Measurements from ENCODE around the gene PDE4C.
A peak's percentile ranks its signal among the peaks of the same experiment; 100 is the strongest.

PDE4C gene

DNA sequence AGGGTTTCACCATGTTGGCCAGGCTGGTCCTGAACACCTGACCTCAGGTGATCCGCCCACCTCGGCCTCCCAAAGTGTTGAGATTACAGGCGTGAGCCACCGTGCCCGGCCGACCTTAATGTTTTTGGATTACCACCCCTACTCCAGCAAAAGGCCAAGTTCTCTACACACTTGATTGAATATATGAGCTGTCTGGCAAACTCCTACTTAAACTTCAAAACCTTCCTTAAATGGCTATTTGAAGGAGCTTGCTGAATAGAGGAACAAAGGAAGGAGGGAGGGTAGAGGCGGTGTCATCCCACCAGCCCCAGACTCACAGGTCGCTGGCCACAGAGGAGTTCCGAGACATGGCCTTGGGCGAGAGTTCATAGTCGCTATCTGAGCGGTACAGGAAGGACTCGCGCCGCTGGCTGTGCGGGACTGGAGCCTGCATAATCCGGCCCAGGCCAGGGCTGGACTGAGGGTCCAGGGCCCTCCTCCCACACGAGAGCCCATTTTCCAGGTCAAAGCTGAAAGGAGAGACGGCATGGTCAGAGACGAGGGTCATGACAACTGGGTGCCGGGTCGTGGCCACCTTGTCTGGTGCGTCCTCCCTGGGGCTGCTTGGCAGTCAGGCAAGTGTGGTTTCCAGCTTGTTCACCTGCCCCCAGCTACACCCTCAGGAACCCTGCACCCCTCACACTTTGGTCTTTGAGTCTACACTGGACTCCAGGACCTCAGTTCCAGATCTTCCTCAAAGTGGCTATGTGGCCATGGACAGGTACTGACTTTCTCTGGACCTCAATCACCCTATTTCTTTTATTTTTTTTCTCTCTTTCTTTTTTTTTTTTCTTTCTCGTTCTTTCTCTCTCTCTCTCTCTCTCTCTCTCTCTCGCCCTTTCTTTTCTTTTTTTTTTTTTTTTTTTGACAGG is 4.2 kb downstream of the PDE4C start:
- no peak overlapping the region for H3K4me3 ChIP-seq (replicated peaks in 1 of 2; ENCODE audit: low read depth in 2 of 2, low read length in 2 of 2)
- TF ChIP-seq, protein P1, sequence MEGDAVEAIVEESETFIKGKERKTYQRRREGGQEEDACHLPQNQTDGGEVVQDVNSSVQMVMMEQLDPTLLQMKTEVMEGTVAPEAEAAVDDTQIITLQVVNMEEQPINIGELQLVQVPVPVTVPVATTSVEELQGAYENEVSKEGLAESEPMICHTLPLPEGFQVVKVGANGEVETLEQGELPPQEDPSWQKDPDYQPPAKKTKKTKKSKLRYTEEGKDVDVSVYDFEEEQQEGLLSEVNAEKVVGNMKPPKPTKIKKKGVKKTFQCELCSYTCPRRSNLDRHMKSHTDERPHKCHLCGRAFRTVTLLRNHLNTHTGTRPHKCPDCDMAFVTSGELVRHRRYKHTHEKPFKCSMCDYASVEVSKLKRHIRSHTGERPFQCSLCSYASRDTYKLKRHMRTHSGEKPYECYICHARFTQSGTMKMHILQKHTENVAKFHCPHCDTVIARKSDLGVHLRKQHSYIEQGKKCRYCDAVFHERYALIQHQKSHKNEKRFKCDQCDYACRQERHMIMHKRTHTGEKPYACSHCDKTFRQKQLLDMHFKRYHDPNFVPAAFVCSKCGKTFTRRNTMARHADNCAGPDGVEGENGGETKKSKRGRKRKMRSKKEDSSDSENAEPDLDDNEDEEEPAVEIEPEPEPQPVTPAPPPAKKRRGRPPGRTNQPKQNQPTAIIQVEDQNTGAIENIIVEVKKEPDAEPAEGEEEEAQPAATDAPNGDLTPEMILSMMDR (IDR thresholded peaks at IDR 0.05; ENCODE audit: low read depth, low read length) = no peak
- no peak for DNase-seq (ENCODE audit: low read depth in 2 of 2)

- no peak overlapping the region for H3K4me3 ChIP-seq (replicated peaks in 1 of 2; ENCODE audit: low read depth in 2 of 2, low read length in 2 of 2)
- TF ChIP-seq, protein P1 (IDR thresholded peaks at IDR 0.05; ENCODE audit: low read depth, low read length) = no peak
- DNase-seq (ENCODE audit: low read depth in 2 of 2) = no peak
Observed at GRCh38 chr19:18220632-18221275, 5.5 kb downstream of the PDE4C start.

DNA sequence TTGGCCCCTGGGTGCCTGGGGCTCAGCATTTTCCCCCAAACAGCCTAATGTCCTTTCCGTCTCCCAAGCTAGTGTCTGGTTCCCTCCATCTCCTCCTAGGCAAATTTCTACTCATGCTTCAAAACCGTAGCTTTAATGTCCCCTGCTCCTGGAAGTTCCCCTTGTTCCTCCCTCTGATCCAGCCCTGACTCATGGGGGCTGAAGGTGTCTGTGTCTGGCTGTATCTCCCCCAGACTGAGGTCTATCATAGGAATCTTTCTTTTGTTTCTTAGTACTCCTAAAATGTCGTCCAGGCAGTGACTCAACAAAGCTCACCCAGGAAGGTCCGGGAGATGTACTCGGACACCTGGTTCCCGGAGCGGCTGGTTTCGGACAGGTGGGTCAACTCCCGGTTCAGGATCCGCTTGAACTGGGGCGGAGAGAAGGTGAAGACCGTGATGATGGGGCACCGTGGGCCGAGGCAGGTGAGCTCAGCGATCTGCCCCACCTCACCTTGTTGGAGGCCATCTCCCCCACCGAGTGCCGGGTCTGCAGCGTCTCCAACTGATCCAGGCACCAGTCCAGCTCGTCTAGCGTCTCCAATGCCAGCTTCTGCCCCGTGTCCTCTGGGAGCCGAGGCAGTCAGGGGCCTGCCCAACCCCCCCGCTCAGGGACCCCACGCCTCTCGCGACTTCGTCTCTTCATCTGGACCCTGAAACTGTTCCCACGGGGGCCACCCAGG is 6.2 kb downstream of the PDE4C start:
- DNase-seq (ENCODE audit: low read depth in 2 of 2) = peak in 1 of 2 donors; percentile 9
- TF ChIP-seq, protein P1 (IDR thresholded peaks at IDR 0.05; ENCODE audit: low read depth, low read length) = no peak
- H3K4me3 ChIP-seq (replicated peaks in 1 of 2; ENCODE audit: low read depth in 2 of 2, low read length in 2 of 2) = no peak overlapping the region

DNA sequence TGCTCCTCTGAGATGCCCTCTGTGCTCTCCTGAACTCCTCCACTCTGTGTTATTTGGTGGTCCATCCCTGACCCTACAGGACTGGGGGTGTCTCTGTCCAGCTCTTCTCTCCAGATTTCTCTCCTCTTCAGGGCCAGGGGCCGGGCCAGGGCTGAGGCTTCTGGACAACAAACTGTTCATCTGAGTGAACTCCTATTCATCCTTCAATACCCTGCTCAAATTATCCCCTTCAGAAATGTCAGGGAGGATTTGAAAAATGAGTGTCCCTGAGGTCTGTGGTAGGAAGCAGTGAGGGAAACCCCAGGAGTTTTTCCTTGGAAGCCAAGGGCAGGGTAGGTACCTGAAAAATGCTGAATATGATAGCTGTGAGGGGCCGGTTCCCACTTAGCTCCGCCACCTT is 7.6 kb downstream of the PDE4C start:
- DNase-seq (ENCODE audit: low read depth in 2 of 2) = no peak
- no peak overlapping the region for H3K4me3 ChIP-seq (replicated peaks in 1 of 2; ENCODE audit: low read depth in 2 of 2, low read length in 2 of 2)
- TF ChIP-seq, protein P1 (IDR thresholded peaks at IDR 0.05; ENCODE audit: low read depth, low read length) = no peak

- no peak overlapping the region for H3K4me3 ChIP-seq (replicated peaks in 1 of 2; ENCODE audit: low read depth in 2 of 2, low read length in 2 of 2)
- TF ChIP-seq, protein P1 (IDR thresholded peaks at IDR 0.05; ENCODE audit: low read depth, low read length) = no peak
- DNase-seq (ENCODE audit: low read depth in 2 of 2) = no peak
Observed at GRCh38 chr19:18218159-18218558, 8.1 kb downstream of the PDE4C start.

DNA sequence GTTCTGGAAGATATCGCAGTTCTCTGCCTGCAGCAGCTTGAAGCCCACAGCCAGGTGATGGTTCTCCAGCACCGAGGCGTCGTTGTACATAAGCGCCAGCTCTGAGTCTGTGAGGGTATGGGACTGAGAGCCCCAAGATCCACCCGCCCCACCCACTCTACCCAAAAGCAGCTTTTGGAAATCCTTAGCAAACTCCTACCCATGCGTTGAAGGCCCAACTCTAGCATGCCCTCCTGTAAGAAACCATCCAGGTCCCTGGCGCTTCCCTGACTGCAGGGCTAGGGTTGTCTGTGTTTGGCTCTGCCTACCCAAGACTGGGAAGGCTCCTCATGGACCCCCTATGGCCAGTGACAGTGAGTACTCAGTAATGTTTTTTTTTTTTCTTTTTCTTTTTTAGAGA is 9.4 kb downstream of the PDE4C start:
- TF ChIP-seq, protein P1 (IDR thresholded peaks at IDR 0.05; ENCODE audit: low read depth, low read length) = no peak
- no peak overlapping the region for H3K4me3 ChIP-seq (replicated peaks in 1 of 2; ENCODE audit: low read depth in 2 of 2, low read length in 2 of 2)
- no peak for DNase-seq (ENCODE audit: low read depth in 2 of 2)
